Measurements from ENCODE around the gene HEATR5A.
"Not testable (repeated sequence)": the region's sequence is repeated elsewhere in the genome, so short reads cannot be mapped to it uniquely, and the experiment has no call there.

Gene HEATR5A

DNA sequence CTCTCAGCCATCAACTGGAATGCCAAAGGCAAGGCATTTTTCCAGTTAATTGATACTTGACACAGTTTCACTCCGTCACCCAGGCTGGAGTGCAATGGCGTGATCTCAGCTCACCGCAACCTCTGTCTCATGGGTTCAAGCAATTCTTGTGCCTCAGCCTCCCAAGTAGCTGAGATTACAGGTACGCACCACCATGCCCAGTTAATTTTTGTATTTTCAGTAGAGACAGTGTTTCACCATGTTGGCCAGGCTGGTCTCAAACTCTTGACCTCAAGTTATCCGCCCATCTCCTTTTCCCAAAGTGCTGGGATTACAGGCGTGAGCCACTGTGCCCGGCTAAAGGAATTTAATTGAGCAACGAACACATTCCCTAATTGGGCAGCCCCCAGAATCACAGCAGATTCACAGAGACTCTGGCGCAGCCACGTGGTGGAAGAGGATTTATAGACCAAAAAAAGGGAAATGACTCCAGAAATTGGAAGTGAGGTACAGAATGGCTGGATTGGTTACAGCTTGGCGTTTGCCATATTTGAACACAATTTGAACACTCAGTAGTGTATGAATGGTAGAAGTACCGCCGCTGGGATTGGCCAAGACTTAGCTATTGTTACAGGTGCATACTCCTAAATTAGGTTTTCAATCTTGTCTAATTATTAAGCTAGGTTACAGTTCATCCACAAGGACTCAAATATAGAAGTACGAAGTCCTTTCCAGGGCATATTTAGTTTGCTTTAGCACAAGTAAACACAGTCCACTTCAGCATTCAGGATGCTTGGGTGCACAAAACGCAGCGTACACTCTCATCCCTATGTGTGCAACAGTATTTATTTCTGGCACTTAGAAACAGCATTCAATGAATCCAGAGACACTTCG, 162.6 kb downstream of the HEATR5A start:
- DNase-seq (ENCODE audit: low read depth in 2 of 2): not testable (repeated sequence)

DNA sequence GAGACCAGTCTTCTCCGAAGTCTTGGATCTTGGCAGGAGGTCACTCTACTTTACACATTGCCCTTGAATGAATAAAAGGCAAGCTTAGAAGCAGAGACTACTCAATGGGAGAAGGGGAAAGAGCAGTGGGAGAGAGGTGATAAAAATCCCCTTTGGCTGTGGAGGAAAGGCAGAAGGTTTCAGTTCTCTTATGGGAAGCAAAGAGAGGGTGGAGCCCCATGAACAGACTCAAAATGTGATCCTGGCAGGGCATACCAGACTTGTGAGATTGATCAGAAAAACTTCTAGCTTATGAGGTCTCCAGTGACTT, 163.2 kb downstream of the HEATR5A start:
- DNase-seq (ENCODE audit: low read depth in 2 of 2): no peak

DNA sequence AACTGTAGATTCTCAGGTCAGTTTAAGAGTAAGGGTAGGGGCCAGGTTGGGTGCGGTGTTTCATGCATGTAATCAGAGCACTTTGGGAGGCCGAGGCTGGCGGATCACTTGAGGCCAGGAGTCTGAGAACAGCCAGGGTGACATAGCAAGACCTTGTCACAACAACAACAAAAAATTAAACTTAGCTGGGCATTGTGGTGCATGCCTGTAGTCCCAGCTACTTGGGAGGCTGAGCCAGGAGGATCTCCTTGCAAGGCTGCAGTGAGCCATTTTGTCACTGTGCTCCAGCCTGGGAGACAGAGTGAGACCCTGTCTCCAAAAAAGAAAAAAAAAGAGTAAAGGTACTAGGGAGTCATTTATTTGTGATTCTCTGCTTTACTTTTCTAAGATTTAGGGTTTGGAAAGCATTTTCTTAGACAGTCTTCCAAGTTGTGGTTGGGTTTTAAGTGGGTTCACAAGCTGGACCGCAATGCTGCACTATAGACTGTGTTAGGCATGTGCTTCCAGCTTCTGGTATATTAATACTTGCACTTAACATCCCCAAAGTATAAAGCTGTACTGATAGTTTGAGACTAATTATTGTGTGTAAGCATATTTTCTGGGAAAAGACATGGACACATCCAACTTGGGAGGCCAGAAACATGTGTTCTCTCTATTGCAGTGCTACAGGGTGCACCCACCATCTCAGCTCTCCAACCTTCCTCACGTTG, 163.7 kb downstream of the HEATR5A start:
- DNase-seq (ENCODE audit: low read depth in 2 of 2): no peak

DNA sequence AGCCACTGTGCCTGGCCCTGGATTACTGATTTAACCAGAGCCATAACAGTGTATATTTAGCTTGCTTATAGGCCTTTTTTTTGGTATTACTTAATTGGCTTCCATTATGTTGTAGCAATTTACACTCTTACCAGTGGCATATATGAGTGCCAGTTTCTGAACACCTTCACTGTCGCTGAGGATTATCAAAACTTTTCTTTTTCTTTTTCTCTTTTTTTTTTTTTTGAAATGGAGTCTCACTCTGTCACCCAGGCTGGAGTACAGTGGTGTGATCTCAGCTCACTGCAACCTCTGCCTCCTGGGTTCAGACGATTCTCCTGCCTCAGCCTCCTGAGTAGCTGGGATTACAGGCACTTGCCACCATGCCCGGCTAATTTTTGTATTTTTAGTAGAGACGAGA, 164.4 kb downstream of the HEATR5A start:
- DNase-seq (ENCODE audit: low read depth in 2 of 2): not testable (repeated sequence)

DNA sequence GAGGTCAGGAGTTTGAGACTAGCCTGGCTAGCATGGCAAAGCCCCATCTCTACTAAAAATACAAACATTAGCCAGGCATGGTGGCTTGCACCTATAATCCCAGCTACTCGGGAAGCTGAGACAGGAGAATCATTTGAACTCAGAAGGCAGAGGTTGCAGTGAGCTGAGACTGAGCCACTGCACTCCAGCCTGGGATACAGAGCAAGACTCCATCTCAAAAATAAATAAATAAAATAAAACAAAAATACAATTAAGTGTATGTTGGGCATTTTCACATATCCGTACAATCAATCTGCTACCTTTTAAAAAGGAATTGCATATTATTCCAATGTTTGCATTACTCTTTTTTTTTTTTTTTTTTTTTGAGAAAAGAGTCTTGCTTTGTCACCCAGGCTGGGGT, 165.1 kb downstream of the HEATR5A start:
- no peak for DNase-seq (ENCODE audit: low read depth in 2 of 2)

DNA sequence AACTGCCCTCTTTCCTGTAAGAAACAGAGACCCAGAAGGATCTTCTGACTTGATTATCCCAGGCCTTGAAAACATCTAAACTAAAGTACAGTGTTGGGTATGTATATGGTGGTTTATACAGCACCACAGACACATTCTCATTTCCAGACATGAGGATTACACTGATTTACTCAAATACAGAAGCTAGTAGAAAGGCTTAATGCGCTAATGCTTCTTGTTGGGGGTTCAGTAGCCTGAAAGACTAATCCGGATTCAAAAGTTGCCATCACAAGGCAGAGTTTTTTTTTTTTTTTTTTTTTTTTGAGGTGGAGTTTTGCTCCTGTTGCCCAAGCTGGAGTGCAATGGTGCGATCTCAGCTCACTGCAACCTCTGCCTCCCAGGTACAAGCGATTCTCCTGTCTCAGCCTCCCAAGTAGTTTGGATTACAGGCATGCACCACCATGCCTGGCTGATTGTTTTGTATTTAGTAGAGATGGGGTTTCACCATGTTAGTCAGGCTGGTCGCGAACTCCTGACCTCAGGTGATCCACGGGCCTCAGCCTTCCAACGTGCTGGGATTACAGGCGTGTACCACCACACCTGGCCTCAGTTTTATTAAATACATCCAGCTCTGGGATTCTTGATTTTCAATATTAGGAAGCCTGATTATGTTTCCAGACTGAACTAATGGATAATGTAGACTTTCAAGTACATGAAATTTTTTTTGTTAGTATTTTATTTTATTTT, 166.4 kb downstream of the HEATR5A start:
- no peak for DNase-seq (ENCODE audit: low read depth in 2 of 2)

DNA sequence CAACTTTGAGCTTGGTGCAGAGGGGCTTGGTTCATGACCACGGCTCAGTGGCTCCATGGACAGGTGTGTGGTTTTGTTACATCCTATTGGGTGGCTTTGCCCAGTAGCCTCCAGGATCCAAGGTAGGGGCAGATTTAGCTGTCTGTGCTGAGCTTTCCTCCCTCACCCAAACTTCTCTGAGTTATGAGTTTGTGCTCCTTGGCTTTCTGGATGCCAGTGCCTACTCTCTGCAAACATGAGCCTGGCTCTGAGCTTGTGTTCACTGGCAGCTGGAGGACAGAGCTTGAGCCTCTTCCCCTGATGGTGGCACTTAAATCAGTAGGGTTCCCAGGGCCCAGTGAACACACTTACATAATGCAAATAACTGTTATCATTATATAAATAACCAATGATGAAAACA, 167.5 kb downstream of the HEATR5A start:
- no peak for DNase-seq (ENCODE audit: low read depth in 2 of 2)

DNA sequence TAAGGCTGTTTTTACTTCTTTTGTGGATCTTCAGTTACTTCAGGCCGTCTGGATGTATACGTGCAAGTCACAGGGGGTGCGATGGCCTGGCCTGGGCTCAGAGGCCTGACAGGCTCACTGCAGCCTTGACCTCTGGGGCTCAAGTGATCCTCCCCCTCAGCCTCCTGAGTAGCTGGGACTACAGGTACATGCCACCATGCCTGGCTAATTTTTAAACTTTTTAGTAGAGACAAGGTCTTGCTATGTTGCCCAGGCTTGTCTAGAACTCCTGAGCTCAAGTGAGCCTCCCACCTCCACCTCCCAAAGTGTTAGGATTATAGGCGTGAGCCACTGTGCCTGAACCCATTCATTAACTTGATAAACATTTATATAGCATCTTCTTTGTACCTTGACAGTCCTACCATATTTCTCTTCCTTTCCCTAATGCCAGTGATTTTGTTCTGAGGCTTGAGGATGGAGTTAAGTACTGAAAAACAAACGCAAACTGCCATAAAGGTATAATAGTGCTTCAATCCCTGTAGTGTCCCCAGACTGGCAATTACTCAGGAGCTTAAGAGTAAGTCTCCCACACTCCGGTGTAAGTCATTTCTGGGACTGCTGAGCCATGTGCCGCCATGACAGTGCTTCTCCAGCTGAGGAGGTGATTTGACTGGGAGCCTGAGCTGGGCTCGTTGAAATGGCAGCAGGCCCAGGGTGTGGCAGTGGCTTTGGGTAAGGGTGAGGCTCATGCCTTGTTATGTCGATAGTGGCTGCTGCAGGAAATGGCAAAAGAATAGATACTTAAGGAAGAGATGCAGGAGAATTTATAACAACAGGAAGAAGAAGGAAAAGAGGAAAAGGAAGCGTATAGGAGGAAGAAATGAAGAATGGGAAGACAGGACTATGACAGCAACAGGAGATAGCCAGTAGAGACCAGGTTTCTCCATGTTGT, 169.1 kb downstream of the HEATR5A start:
- no peak for DNase-seq (ENCODE audit: low read depth in 2 of 2)

DNA sequence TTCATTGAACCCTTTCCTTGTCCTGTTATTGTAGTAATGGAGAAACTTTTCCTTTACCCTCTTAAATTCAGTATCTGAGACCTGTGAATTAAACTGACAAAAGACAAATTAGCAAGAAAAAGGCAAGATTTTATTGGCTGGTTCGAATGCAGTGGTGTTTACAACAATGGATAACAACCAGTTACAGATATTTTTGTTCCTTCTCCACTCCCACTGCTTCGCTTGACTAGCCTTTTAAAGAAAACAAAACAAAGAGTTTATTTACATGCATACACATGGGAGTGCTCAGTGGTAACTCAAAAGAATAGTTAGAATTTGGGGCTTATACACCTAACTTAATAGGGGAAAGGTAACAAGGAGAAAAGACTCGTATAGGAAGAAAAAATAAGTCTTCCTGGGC, 175.7 kb downstream of the HEATR5A start:
- no peak for DNase-seq (ENCODE audit: low read depth in 2 of 2)

DNA sequence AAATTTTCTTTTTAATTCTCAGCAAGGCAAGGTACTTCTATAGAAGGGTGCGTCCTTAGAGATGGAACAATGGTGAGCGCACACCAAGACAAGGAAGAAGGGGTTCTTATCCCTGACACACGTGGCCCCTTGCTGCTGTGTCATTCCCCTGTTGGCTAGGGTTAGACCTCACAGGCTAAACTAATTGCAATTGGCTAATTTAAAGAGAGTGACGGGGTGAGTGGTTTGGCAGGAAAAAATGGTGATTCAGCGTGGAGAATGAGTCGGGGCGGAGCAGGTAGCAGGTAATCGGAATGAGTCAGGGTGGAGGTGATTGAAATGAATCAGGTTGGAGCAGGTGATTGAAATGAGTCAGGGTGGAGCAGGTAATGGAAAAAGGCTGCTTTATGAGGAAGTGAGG, 176.5 kb downstream of the HEATR5A start:
- no peak for DNase-seq (ENCODE audit: low read depth in 2 of 2)

DNA sequence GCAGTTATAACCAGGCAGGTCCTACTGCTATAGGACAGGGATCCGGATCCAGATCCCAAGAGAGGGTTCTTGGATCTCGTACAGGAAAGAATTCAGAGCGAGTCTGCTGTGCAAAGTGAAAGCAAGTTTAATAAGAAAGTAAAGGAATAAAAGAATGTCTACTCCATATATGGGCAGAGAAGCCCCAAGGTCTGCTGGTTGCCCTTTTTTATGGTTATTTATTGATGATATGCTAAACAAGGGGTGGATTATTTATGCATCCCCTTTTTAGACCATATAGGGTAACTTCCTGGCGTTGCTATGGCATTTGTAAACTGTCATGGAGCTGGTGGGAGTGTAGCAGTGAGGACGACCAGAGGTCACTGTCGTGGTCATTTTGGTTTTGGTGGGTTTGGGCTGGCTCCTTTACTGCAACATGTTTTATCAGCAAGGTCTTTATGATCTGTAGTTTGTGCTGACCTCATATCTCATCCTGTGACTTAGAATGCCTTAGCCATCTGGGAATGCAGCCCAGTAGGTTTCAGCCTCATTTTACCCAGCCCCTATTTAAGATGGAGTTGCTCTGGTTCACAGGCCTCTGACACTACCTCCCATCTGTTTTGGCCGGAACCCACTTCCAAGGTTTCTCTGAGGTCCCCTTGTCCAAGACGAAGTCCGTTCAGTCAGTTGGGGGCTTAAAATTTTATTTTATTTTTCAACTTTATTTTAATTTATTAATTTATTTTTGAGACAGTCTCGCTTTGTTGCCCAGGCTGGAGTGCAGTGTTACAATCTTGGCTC, 178.0 kb downstream of the HEATR5A start:
- not testable (repeated sequence) for DNase-seq (ENCODE audit: low read depth in 2 of 2)
